Ishikawa (cell line): ENCODE results near the gene MDN1.

Experiments
- CEBPB ChIP-seq: IDR thresholded peaks from 2 replicates; pipeline ENCODE4 v1.6.1; 2012
- REST ChIP-seq: IDR thresholded peaks from 2 replicates; pipeline ENCODE4 v1.6.1; 2012; ENCODE audit warnings: low read depth, mild to moderate bottlenecking
- YY1 ChIP-seq: IDR thresholded peaks from 2 replicates; pipeline ENCODE4 v1.6.1; 2012; ENCODE audit warnings: low read depth

GRCh38 chr6:89660981-89661380, 158.6 kb downstream of the MDN1 start:
- no peak for TF ChIP-seq CEBPB
- no peak for TF ChIP-seq REST
- no peak for TF ChIP-seq YY1
